ENCODE measurements around the gene ZFP36L1.
A peak's percentile ranks its signal among the peaks of the same experiment; 100 is the strongest.

The ZFP36L1 gene

DNA sequence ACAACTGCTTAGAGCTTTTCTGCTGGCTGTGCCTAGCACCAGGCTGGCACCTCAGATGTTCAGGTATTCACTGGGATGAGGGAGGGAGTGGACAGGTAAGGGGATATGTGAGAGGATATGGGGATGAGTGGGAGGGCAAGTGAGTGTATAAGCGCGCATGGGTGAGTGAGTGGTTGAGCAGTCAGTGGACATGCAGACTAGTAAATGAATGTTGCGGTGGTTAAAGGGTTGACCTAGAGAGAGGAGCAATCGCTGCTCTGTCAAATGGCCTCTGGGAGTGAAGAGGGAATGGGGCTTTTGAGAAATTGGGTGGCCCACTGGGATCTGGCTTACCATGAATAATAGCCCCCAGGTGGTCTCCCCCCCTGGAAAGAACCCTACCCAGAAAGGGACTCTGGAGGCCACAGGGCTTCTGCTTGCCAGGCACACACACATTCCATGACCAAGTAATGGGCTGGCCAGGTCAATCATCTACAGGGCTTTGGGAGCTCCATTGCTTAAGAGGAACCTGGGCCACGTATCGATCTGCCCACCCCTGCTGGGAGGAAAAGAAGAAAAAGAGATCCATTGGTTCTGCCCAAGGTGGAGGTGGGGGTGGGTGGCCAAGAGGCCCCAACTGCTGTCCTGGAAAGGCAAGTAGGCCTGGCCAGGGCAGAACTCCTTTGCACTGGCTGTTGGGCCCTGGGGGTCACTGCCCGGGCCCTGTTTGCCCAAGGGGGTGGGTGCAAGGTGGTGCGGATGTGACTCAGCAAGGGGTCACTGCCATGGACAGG is 30.8 kb upstream of the ZFP36L1 start:
- Histone ChIP-seq H3K4me3 (ENCODE audit: low read depth, low read length) (no peak overlapping the region), H3K4me1 (ENCODE audit: control insufficient read depth, insufficient read depth, low read length) (peaks cover 14% of the 10 kb centered on the region), H3K9me3 (ENCODE audit: control insufficient read depth, insufficient read depth, low read length) (no peaks in the 10 kb centered on the region), H3K36me3 (ENCODE audit: control insufficient read depth, insufficient read depth, low read length) (no peaks in the 10 kb centered on the region), H3K9ac (ENCODE audit: low read depth, low read length) (no peak overlapping the region), H3K27me3 (ENCODE audit: control insufficient read depth, insufficient read depth, low read length) (no peaks in the 10 kb centered on the region)

DNA sequence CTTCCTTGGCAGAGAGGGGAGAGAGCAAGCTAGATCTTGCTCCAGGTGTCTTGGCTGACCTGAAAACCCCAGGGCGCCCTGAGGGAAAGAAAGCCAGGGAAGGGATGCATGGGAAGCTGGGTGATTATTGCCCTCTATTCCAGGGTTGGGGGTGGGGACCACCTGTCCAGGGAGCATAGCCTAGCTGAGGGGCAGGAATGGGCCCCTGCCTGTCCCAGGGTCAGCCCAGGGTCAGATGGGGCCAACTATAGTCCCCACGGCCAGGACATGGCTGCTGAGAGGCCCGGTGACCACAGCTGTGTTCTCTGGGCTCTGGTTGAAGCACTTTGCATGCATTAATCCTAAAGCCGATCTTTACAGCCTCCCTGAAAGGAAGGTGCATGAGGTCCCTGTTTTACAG is 30.1 kb upstream of the ZFP36L1 start:
- no peak overlapping the region for H3K4me3 ChIP-seq (ENCODE audit: low read depth, low read length)

DNA sequence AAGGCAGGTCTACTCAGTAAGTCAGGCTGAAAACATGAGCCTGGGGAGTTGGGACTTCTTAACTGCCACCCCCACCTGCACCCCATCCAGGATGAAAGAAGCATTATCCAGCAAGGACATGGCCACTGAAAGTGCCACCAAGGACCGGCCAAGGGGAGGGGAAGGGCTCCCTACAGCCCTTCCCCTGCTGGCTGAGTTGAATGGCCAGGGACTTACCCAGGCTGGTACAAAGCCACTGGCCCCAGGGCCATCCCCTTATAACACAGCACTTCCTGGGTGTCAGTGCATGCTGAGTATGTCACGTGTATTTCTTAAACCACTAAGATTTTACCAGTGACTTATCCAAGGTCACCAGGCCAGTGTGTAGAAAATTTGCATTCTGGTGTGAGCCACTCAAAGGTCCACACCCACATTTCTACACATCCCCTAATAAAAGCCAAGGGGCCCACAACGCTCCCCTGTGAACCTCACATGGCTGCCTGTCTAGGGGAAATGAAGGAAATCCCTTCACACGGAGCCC is 29.3 kb upstream of the ZFP36L1 start:
- Histone ChIP-seq H3K36me3 (ENCODE audit: control insufficient read depth, insufficient read depth, low read length) (no peaks in the 10 kb centered on the region), H3K9me3 (ENCODE audit: control insufficient read depth, insufficient read depth, low read length) (no peaks in the 10 kb centered on the region), H3K4me1 (ENCODE audit: control insufficient read depth, insufficient read depth, low read length) (peaks cover 18% of the 10 kb centered on the region), H3K27me3 (ENCODE audit: control insufficient read depth, insufficient read depth, low read length) (peaks cover 3% of the 10 kb centered on the region), H3K4me3 (ENCODE audit: low read depth, low read length) (no peak overlapping the region), H3K9ac (ENCODE audit: low read depth, low read length) (no peak overlapping the region)

More for the DNA sequence above, 30.1 kb upstream of the ZFP36L1 start:
- Histone ChIP-seq H3K27me3 (ENCODE audit: control insufficient read depth, insufficient read depth, low read length) (no peaks in the 10 kb centered on the region), H3K4me1 (ENCODE audit: control insufficient read depth, insufficient read depth, low read length) (peaks cover 18% of the 10 kb centered on the region), H3K36me3 (ENCODE audit: control insufficient read depth, insufficient read depth, low read length) (no peaks in the 10 kb centered on the region), H3K9me3 (ENCODE audit: control insufficient read depth, insufficient read depth, low read length) (no peaks in the 10 kb centered on the region), H3K9ac (ENCODE audit: low read depth, low read length) (no peak overlapping the region)

DNA sequence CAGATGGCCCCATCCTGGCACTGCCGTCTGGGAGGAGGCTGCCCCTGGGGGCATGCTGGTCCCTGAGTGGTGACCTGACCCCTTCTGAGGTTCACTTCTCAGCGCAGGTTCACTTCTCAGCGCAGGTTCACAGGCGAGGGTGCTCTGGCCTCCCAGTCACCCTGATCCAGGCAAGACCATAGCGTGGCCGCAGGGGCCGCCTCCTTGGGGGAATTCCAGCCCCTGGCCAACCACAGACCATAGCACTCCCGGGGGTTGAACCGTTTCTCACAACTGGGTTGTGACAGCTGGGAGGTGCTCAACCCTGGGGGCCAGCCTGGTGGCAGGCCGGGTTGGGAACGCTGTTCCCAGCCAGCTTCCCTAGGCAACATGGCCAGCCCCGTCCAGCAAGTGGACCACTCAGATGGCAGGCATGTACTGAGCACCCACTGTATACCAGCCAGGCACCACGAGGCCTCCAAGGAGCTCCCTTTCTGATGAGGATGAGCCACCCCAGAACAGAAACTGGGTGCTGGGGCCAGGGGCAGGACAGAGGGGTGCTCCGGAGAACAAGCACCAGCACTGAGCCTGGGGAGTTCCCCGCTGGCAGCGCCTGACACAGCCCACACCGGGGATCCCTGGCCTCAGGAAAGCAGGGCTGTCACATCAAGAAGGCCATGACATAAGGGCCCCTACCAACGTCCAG is 28.3 kb upstream of the ZFP36L1 start:
- Histone ChIP-seq H3K4me3 (ENCODE audit: low read depth, low read length) (no peak overlapping the region), H3K9ac (ENCODE audit: low read depth, low read length) (no peak overlapping the region), H3K27me3 (ENCODE audit: control insufficient read depth, insufficient read depth, low read length) (peaks cover 3% of the 10 kb centered on the region), H3K36me3 (ENCODE audit: control insufficient read depth, insufficient read depth, low read length) (no peaks in the 10 kb centered on the region), H3K9me3 (ENCODE audit: control insufficient read depth, insufficient read depth, low read length) (no peaks in the 10 kb centered on the region), H3K4me1 (ENCODE audit: control insufficient read depth, insufficient read depth, low read length) (peaks cover 21% of the 10 kb centered on the region)

DNA sequence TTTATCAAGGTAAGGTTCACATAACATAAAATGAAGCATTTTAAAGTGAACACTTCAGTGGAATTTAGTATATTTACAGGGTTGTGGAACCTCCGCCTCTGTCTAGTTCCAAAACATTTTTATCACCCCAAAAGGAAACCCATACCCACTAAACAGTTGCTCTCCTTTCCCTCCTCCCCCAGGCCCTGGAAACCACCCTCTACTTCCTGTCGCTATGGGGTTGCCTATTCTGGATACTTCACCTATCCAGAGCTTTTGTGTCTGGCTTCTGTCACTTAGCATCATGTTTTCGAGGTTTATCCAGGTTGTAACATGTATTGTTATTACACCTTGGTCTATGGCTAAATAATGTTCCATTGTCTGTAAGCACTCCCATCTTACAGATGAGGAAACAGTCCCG is 27.7 kb upstream of the ZFP36L1 start:
- no peak overlapping the region for H3K9ac ChIP-seq (ENCODE audit: low read depth, low read length)
- H3K4me1 ChIP-seq (ENCODE audit: control insufficient read depth, insufficient read depth, low read length): peaks cover 23% of the 10 kb centered on the region
- H3K36me3 ChIP-seq (ENCODE audit: control insufficient read depth, insufficient read depth, low read length): no peaks in the 10 kb centered on the region
- H3K27me3 ChIP-seq (ENCODE audit: control insufficient read depth, insufficient read depth, low read length): peaks cover 3% of the 10 kb centered on the region
- H3K9me3 ChIP-seq (ENCODE audit: control insufficient read depth, insufficient read depth, low read length): no peaks in the 10 kb centered on the region
- no peak overlapping the region for H3K4me3 ChIP-seq (ENCODE audit: low read depth, low read length)

DNA sequence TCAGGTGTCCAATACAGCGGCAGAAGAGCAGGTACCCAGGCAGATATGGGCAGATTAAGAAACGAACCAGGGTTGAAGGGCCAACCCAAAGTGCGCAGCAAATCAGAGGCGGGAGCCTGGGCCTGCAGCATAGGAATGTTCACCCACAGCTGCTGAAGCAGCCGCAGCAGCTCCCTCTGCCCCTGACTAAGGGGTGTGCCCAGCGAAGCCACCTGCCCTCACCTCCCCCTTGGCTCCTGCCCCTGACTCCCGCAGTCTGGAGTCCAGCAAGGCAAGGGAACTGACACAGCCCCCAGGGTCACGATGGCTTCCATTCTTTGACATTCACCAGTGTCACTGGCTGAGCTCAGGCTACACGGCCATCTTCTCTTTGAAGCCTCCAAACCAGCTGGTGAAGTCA is 27.3 kb upstream of the ZFP36L1 start:
- peaks cover 27% of the 10 kb centered on the region for H3K4me1 ChIP-seq (ENCODE audit: control insufficient read depth, insufficient read depth, low read length)
- no peak overlapping the region for H3K9ac ChIP-seq (ENCODE audit: low read depth, low read length)
- no peaks in the 10 kb centered on the region for H3K36me3 ChIP-seq (ENCODE audit: control insufficient read depth, insufficient read depth, low read length)
- no peak overlapping the region for H3K4me3 ChIP-seq (ENCODE audit: low read depth, low read length)
- no peaks in the 10 kb centered on the region for H3K9me3 ChIP-seq (ENCODE audit: control insufficient read depth, insufficient read depth, low read length)
- peaks cover 3% of the 10 kb centered on the region for H3K27me3 ChIP-seq (ENCODE audit: control insufficient read depth, insufficient read depth, low read length)

DNA sequence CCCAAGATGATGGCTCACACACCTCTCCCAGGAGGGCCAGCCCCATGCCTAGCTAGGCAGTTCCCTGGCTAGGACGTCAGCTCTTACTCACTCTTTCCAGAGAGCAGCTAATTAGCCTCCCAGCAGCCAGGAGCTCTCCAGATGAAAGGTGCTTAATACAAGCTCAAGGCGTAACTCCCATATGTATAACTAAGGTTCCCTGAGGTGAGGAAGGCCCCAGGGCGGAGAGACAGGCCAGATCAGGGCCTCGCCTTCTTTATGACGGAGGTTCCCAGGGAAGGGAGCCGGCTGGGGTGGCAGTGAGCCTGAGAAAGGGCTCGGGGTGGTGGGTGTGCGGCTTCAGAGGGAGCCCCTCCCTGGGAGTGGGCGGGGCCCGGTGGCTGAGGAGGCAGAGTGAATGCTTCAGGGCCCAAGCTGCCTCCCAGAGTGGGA is 26.4 kb upstream of the ZFP36L1 start:
- H3K27me3 ChIP-seq (ENCODE audit: control insufficient read depth, insufficient read depth, low read length): peaks cover 3% of the 10 kb centered on the region
- H3K9me3 ChIP-seq (ENCODE audit: control insufficient read depth, insufficient read depth, low read length): no peaks in the 10 kb centered on the region
- H3K36me3 ChIP-seq (ENCODE audit: control insufficient read depth, insufficient read depth, low read length): no peaks in the 10 kb centered on the region
- H3K4me1 ChIP-seq (ENCODE audit: control insufficient read depth, insufficient read depth, low read length): peaks cover 34% of the 10 kb centered on the region
- H3K9ac ChIP-seq (ENCODE audit: low read depth, low read length): no peak overlapping the region
- H3K4me3 ChIP-seq (ENCODE audit: low read depth, low read length): no peak overlapping the region

DNA sequence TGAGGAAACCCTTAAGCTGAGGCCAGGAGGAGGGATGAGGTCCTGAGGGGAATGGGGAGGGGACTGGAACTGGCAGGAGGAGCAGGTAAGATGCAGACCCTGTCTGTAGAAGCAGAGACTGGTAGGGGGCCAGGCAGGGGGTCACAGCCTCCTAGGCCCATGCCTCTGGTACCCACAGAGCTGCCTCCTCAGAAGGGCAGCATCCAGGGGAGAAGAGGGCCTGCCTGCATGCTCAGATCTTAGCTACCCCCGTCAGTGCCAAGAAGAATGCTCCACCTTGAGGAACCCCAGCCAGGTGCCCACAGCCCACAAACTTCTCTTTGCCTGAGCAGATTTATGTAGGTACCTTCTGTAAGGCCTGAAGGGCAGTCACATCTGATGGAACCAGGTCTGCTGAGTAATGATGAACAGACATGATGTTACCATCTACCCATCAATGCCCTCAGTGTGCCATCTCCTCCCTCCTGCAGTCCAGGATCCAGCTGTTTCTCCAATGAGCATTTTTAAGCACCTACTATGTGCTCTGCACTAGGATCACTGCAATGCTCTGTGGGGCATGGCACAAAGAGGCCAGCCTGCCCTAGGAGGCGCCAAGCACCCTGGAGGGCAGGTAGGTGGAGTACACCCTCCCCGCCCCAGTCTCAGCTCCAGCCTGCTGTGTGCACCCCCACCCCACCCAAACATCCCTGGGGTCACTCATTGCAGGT is 24.8 kb upstream of the ZFP36L1 start:
- no peak overlapping the region for H3K9ac ChIP-seq (ENCODE audit: low read depth, low read length)
- peaks cover 40% of the 10 kb centered on the region for H3K4me1 ChIP-seq (ENCODE audit: control insufficient read depth, insufficient read depth, low read length)
- H3K4me3 ChIP-seq (ENCODE audit: low read depth, low read length): no peak overlapping the region
- peaks cover 3% of the 10 kb centered on the region for H3K27me3 ChIP-seq (ENCODE audit: control insufficient read depth, insufficient read depth, low read length)
- H3K36me3 ChIP-seq (ENCODE audit: control insufficient read depth, insufficient read depth, low read length): no peaks in the 10 kb centered on the region
- H3K9me3 ChIP-seq (ENCODE audit: control insufficient read depth, insufficient read depth, low read length): no peaks in the 10 kb centered on the region

DNA sequence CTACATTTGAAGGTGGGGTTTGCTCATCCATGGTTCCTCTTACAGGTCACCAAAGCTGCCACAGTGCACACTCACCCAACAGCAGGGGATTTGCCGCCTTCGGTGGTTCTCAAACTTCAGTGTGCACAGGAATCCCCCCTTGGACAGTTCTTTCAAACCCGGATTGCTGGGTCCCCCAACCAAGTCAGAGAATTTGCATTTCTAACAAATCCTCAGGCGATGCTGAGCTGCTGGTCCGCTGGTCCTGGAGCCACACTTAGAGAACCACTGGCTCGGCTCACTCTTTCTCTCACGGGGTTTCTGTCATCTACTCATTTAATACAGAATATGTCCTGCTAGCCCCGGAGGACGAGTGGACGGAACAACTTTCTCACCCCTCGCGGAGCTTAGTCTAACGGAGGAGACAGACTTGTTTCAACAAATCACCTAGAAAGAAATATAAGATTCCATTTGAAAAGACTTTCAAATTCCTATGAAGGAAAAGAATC is 24.1 kb upstream of the ZFP36L1 start:
- peak overlapping the region; percentile 43 for H3K4me3 ChIP-seq (ENCODE audit: low read depth, low read length)
- peaks cover 40% of the 10 kb centered on the region for H3K4me1 ChIP-seq (ENCODE audit: control insufficient read depth, insufficient read depth, low read length)
- no peaks in the 10 kb centered on the region for H3K9me3 ChIP-seq (ENCODE audit: control insufficient read depth, insufficient read depth, low read length)
- no peaks in the 10 kb centered on the region for H3K36me3 ChIP-seq (ENCODE audit: control insufficient read depth, insufficient read depth, low read length)
- no peak overlapping the region for H3K9ac ChIP-seq (ENCODE audit: low read depth, low read length)
- peaks cover 3% of the 10 kb centered on the region for H3K27me3 ChIP-seq (ENCODE audit: control insufficient read depth, insufficient read depth, low read length)

DNA sequence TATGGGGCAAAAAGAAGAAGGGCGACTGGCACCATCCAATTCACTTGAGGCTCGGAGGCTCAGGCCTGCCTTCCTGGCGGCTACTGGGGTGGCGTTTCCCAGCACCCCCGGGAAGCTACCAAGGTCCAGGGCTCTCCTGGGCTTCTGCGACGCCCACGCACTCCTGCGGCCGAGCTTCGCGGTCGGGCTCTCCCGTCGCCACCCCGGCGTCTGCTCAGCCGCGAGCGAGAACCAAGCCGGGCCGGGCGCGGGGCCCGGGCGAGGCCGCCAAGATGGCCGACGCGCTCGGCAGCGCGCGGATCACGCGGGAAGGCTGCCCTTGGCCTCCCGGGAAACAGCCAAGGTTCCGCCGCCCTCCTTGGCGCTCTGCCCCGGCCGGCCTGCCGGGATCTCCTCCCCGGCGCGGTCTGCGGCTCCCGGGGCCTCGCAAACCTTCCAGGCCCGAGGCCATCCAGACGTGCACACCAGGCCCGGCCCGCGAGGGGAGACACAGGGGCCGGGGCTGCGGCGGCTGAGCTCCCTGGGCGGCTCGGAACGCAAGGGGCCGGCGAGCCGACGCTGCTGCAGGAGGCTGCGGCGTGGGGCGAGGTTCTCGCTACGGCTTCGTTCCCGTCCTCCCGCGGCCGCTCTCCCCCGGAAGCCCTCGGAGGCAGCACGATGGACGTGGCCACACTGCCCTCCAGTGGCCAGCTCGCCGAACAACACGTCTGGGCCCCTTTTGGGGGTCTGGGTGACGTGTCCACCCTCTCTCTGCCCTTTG is 23.5 kb upstream of the ZFP36L1 start:
- H3K27me3 ChIP-seq (ENCODE audit: control insufficient read depth, insufficient read depth, low read length): peaks cover 3% of the 10 kb centered on the region
- peak overlapping the region; percentile 70 for H3K9ac ChIP-seq (ENCODE audit: low read depth, low read length)
- peak overlapping the region; percentile 43 for H3K4me3 ChIP-seq (ENCODE audit: low read depth, low read length)
- H3K4me1 ChIP-seq (ENCODE audit: control insufficient read depth, insufficient read depth, low read length): peaks cover 40% of the 10 kb centered on the region
- no peaks in the 10 kb centered on the region for H3K9me3 ChIP-seq (ENCODE audit: control insufficient read depth, insufficient read depth, low read length)
- no peaks in the 10 kb centered on the region for H3K36me3 ChIP-seq (ENCODE audit: control insufficient read depth, insufficient read depth, low read length)
